Large intestine (tissue), 3 donors: ENCODE data around the gene NXT1. TPM values are rescaled to one million over a fixed set of nuclear protein-coding genes. Genes with fewer than 3 reads are reported as not detected.

ENCODE experiments used
- DNase-seq, 2 donors: peaks; one replicate each; pipeline versions ENCODE4 v3.0.0 to v3.0.0-alpha.2; 2013
- H3K27ac ChIP-seq: one replicate; pipeline ENCODE4 v1.5.1; 2013; ENCODE audit warnings: low read length
- H3K27me3 ChIP-seq: 2 replicates; pipeline ENCODE4 v1.6.1; 2013; ENCODE audit warnings: low read length; ENCODE audit not compliant: control insufficient read depth, insufficient read depth
- H3K36me3 ChIP-seq: 2 replicates; pipeline ENCODE4 v1.6.1; 2013; ENCODE audit warnings: low read length; ENCODE audit not compliant: control insufficient read depth, insufficient read depth
- H3K4me1 ChIP-seq: one replicate; pipeline ENCODE4 v1.6.1; 2013; ENCODE audit warnings: low read length; ENCODE audit not compliant: control insufficient read depth, insufficient read depth
- H3K4me3 ChIP-seq: one replicate; pipeline ENCODE4 v1.5.1; 2013; ENCODE audit warnings: low read length
- H3K9me3 ChIP-seq: one replicate; pipeline ENCODE4 v1.6.1; 2013; ENCODE audit warnings: mild to moderate bottlenecking, low read depth, low read length, moderate library complexity; ENCODE audit not compliant: control insufficient read depth
- WGBS: methylation state at CpG from one replicate; pipeline ENCODE4 v1.1.5; 2013; ENCODE audit warnings: low lambda C conversion rate; ENCODE audit not compliant: insufficient coverage; 5-methylcytosine and 5-hydroxymethylcytosine counted together
- polyA plus RNA-seq: library from polyadenylated mRNA; unstranded; fragments of 120-200 nt; gene quantifications from one replicate; pipeline ENCODE4 v1.2.1, GENCODE V29; 2013

NXT1 gene
- polyA plus RNA-seq, 1 donor = 17.7 TPM

GRCh38 chr20:23358563-23358906 lies 7.9 kb downstream of the NXT1 start:
- no peak for DNase-seq
- peaks cover 25% of the 10 kb centered on the region for H3K36me3 ChIP-seq
- H3K4me1 ChIP-seq = peaks cover 21% of the 10 kb centered on the region
- peak overlapping the region; percentile 92 for H3K27ac ChIP-seq
- 10% methylated on average over 2 of the region's 6 CpGs for WGBS
- H3K27me3 ChIP-seq = no peaks in the 10 kb centered on the region
- H3K9me3 ChIP-seq = no peaks in the 10 kb centered on the region
- H3K4me3 ChIP-seq = peak overlapping the region; percentile 59

DNA sequence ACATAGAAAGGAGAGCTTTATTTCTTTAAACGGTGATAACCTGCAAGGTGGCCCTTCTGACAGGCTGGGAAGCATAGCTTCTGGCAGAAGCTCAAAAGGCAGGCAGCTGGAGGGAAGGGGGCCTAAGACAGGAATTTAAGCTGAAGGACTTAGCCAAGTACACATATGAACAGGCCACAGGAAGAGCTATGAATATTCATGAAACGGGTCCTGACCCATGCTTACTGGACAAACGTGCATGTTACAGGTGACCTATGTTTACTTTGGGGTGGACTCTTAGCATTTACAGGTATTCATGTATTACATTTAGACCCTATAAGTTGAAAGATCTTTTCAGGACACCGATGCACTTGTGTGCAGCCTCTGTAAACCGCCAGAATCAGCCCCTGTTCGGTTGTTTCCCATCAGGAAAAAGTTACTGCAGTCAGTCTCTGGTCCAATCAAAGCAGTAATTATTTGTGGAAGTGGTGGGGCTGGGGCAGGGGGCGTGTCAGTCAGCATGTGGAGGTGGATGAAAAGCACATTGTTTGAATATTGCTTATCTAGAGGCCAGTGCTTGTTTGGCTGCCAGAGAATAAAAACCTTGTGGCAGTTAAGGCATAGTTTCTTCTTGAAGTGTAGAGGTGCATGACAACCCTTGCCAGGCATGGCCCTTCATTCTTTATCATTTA lies 8.5 kb downstream of the NXT1 start:
- H3K4me3 ChIP-seq = no peak overlapping the region

DNA sequence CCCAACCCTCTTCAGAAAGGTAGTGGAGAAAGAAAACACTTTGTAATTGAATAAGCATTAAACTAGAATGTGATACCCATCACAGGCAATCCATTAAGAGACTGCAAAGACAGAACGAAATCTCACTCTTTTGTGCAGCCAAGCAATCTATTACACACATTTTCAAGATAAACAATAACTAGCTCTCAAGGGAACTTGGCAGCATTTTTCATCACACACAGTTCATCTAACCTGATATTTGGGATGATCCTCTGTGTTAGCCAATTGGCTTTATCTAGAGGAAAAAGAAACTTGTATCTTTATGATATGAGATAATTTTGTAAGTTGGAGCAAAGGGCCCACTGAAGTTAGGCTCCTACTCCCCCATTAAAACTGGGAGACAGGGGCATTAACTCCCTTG lies 9.9 kb downstream of the NXT1 start:
- Histone ChIP-seq H3K4me1 (peaks cover 21% of the 10 kb centered on the region), H3K27ac (peak overlapping the region; percentile 98), H3K36me3 (peaks cover 19% of the 10 kb centered on the region), H3K27me3 (no peaks in the 10 kb centered on the region), H3K9me3 (no peaks in the 10 kb centered on the region), H3K4me3 (peak overlapping the region; percentile 78)
- WGBS = no CpG with 5 or more reads among the region's 1 CpG
- no peak for DNase-seq

More for the DNA sequence above, 8.5 kb downstream of the NXT1 start:
- Histone ChIP-seq H3K27ac (peak overlapping the region; percentile 92), H3K27me3 (no peaks in the 10 kb centered on the region), H3K9me3 (no peaks in the 10 kb centered on the region), H3K36me3 (peaks cover 20% of the 10 kb centered on the region), H3K4me1 (peaks cover 21% of the 10 kb centered on the region)
- peak in 1 of 2 donors; percentile 63 for DNase-seq
- no CpG with 5 or more reads among the region's 7 CpGs for WGBS

- H3K36me3 ChIP-seq = peaks cover 20% of the 10 kb centered on the region
- no peaks in the 10 kb centered on the region for H3K27me3 ChIP-seq
- peak in 1 of 2 donors; percentile 76 for DNase-seq
- peak overlapping the region; percentile 78 for H3K4me3 ChIP-seq
- no peaks in the 10 kb centered on the region for H3K9me3 ChIP-seq
- H3K27ac ChIP-seq = peak overlapping the region; percentile 98
- H3K4me1 ChIP-seq = peaks cover 21% of the 10 kb centered on the region
- WGBS = no CpG with 5 or more reads among the region's 8 CpGs
These were observed 10.5 kb downstream of the NXT1 start for GRCh38 chr20:23361119-23361475.

DNA sequence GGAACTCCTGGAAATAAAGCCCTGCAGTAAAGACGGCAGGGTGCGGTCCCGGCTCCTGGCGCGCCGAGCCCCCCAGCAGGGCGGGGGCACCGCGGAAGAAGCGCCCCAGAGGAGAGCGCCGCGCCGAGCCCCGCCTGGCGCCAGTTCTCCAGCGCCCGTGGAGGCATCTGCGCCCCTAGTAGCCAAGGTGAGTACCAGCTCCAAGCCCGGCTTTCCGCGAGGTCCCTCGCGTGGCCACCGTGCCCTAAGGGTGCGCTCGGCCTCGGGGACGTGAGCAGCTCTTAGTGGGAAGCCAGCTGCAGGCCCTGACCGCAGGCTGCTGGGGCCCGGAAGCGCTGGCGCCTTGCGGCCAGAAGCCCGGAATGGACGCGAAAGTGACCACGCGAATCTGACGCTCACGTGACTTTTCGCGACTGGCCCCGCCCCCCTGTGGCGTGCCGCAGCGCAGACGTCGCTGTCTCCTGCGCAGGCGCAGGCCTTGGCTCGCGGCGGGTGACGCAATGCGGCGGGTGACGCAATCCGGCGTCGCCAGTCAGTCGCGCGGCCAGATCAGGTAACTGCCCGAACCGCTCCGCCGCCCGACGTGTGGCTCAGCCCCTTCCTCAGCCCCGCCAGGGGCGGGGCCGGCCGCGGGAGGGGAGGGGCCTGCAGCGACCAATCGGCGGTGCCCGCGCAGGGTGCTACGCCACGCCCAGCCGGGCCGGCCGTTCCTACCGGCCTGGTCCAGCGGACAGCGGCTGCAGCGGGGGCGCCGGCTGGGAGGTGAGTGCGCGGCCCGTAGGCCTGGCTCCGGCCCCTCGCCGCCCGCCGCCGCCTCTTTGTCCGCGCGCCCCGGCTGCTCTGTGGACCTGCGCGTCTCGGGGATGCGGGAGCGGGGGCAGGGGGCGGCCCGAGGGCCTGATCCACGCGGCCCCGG lies 11.1 kb downstream of the NXT1 start, which contains the start of gene GZF1:
TSS of gene GZF1 (plus strand) at position 707 of the 916 bp plus-strand sequence. CDS start 2,202 bp downstream, outside the sequence.
- no CpG with 5 or more reads among the region's 114 CpGs for WGBS
- peaks cover 23% of the 10 kb centered on the region for H3K4me1 ChIP-seq

DNA sequence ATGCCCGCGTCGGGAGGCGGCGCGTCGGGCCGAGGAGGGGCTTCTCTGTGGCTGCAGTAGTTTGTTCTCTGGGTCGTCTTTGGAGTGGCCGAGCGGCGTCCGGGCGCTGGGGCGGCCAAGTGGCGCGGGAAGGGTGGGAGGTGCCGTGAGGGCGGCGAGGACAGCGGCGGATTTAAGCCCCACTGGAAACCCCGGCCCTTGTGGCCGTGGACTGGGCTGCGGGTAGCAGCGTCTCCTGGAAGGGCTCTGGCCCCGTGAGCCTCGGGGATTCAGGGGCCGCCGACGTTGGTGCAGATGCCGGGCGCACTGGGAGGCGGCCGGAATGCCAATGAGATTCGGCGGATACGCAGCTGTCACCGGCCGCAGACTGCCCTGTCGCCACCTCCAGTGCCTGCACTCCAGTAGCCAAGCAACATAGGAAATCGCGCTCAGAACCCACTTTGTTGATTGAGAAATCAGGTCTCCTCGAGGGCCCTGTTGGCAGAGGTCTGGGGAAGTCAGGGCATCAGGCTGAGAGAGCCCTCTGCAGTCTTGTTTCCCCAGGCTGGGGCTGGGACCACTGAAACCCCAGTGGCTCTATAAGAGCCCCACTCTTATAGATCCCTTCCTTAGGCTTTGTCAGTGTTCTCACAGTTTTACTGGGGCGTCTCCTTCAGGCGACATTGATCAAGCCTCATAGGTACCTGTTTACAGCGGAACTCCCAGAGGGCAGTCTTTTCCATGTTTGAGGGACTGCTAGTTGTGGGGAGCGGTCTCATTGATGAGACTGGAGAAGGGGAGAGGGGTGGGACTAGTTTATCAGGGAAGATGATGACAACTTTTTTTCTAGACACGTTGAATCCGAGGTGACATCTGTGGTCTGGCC lies 12.0 kb downstream of the NXT1 start:
- peaks cover 21% of the 10 kb centered on the region for H3K36me3 ChIP-seq
- peak overlapping the region; percentile 89 for H3K4me3 ChIP-seq
- DNase-seq = peak in 1 of 2 donors; percentile 32
- H3K27me3 ChIP-seq = no peaks in the 10 kb centered on the region
- no peaks in the 10 kb centered on the region for H3K9me3 ChIP-seq
- H3K27ac ChIP-seq = peak overlapping the region; percentile 85
- no CpG with 5 or more reads among the region's 50 CpGs for WGBS
- H3K4me1 ChIP-seq = peaks cover 20% of the 10 kb centered on the region

More for the DNA sequence above, 11.1 kb downstream of the NXT1 start, which contains the start of gene GZF1:
- Histone ChIP-seq H3K27me3 (no peaks in the 10 kb centered on the region), H3K27ac (peak within 1 kb of the TSS; percentile 98), H3K4me3 (peak within 1 kb of the TSS; percentile 89), H3K9me3 (no peaks in the 10 kb centered on the region), H3K36me3 (peaks cover 18% of the 10 kb centered on the region)
- DNase-seq = peak; percentile 99 to 100

GRCh38 chr20:23363257-23363649 lies 12.7 kb downstream of the NXT1 start:
- Histone ChIP-seq H3K36me3 (peaks cover 21% of the 10 kb centered on the region), H3K27ac (no peak overlapping the region), H3K9me3 (no peaks in the 10 kb centered on the region), H3K27me3 (no peaks in the 10 kb centered on the region), H3K4me1 (peaks cover 20% of the 10 kb centered on the region), H3K4me3 (peak overlapping the region; percentile 89)
- WGBS = no CpG with 5 or more reads among the region's 4 CpGs
- no peak for DNase-seq

GRCh38 chr20:23365390-23366165 lies 15.0 kb downstream of the NXT1 start:
- no peaks in the 10 kb centered on the region for H3K27me3 ChIP-seq
- no peak overlapping the region for H3K27ac ChIP-seq
- WGBS = 100% methylated on average over 1 of the region's 65 CpGs
- H3K4me1 ChIP-seq = peaks cover 10% of the 10 kb centered on the region
- peaks cover 41% of the 10 kb centered on the region for H3K36me3 ChIP-seq
- DNase-seq = no peak
- no peak overlapping the region for H3K4me3 ChIP-seq
- H3K9me3 ChIP-seq = no peaks in the 10 kb centered on the region

DNA sequence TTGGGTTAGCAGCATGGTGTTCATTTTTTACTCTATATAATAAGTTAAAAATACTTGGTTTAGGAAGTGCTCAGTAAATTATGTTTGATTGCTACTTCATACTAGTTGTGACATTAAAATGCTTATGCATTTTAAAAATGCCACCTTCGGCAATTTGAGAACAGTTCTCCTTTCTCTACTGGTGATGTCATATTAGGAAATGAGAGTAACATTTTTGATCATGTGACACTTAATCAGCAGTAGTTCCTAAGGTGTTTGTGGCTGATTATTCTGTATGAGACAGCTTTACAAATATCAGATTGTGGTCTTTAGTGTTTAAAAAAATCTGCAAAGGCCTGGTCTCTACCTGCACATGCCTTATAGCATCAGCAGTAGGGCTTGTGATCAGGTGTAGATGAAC lies 15.8 kb downstream of the NXT1 start:
- Histone ChIP-seq H3K27ac (no peak overlapping the region), H3K4me1 (peaks cover 10% of the 10 kb centered on the region), H3K9me3 (no peaks in the 10 kb centered on the region), H3K36me3 (peaks cover 49% of the 10 kb centered on the region), H3K27me3 (no peaks in the 10 kb centered on the region), H3K4me3 (no peak overlapping the region)
- DNase-seq = peak in 1 of 2 donors; percentile 23
- WGBS = 17% methylated on average over 1 of the region's 1 CpG
